Globus pallidus (tissue), 1 donor: ENCODE measurements around the gene FER.

Experiments
- DNase-seq: peaks from one replicate; pipeline ENCODE4 v3.0.0-alpha.2; 2015; ENCODE audit warnings: low spot score

Gene FER

DNA sequence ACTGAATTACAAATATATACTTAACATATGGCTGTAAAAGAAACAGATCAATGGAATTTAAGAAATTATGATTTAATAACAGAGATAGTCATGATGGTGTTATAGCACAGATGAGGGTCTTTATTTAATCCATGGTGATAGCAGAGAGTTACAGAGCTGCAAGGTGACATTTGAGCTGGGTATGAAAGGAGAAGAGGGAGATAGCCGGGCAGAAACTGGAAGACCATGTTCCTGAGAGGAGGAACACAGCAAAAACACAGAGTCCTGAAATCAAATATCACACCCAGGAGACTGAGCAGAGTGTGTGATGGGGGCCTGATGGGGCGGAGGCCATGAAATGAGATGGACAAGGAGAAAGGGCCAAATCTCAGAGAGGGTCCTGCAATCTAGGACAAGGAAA lies 498.7 kb downstream of the FER start:
- DNase-seq, result no peak
